Activated CD4-positive, alpha-beta T cell treated with anti-CD3 and anti-CD28 coated beads, Interleukin-2, amount 50 U/mL, for 48 hours (primary cell): ENCODE measurements around the gene LARP6.

Source experiments
- DNase-seq, 2 experiments: peaks; one replicate each; pipeline ENCODE4 v3.0.0-alpha.2; 2020

The LARP6 gene

GRCh38 chr15:70793694-70794093 is 60.3 kb downstream of the LARP6 start:
- no peak for DNase-seq

- no peak for DNase-seq
Measured at GRCh38 chr15:70792171-70792573, 61.8 kb downstream of the LARP6 start.

GRCh38 chr15:70791259-70791658 is 62.7 kb downstream of the LARP6 start:
- no peak for DNase-seq

- DNase-seq = no peak
Measured at GRCh38 chr15:70789213-70789612, 64.7 kb downstream of the LARP6 start.

GRCh38 chr15:70788114-70789049 is 65.6 kb downstream of the LARP6 start:
- DNase-seq = no peak

- no peak for DNase-seq
Measured at GRCh38 chr15:70786996-70787395, 67.0 kb downstream of the LARP6 start.

- DNase-seq = no peak
Measured at GRCh38 chr15:70783610-70784022, 70.3 kb downstream of the LARP6 start.

- no peak for DNase-seq
Measured at GRCh38 chr15:70783041-70783440, 70.9 kb downstream of the LARP6 start.

- no peak for DNase-seq
Measured at GRCh38 chr15:70781236-70781635, 72.7 kb downstream of the LARP6 start.
